Esophagus squamous epithelium (tissue), 5 donors: Measurements from ENCODE around the gene TMEM11. TPM values are rescaled to one million over a fixed set of nuclear protein-coding genes. Genes with fewer than 3 reads are reported as not detected.

Experiments
- DNase-seq: peaks from one replicate; lab custom pipeline; 2025; lab: John Stamatoyannopoulos, UW
- H3K27ac ChIP-seq, 4 donors: fragments of 200-600 bp; sonication (generic); one replicate each; pipeline ENCODE4 v1.5.1; 2016 to 2019; ENCODE audit warnings: mild to moderate bottlenecking in 1 of 4
- H3K27me3 ChIP-seq, 4 donors: fragments of 200-600 bp; sonication (generic); 1 replicate in 3 of 4; 2 replicates in 1 of 4; pipeline versions ENCODE4 v1.5.1 to v1.6.0; 2017 to 2021; ENCODE audit warnings: antibody characterized with exemption in 1 of 4
- H3K36me3 ChIP-seq, 3 donors: fragments of 200-600 bp; sonication (generic); one replicate each; pipeline ENCODE4 v1.5.1; 2016 to 2019
- H3K4me1 ChIP-seq, 3 donors: fragments of 200-600 bp; sonication (generic); one replicate each; pipeline ENCODE4 v1.5.1; 2017 to 2019
- H3K4me3 ChIP-seq, 4 donors: fragments of 200-600 bp; sonication (generic); 1 replicate in 3 of 4; 2 replicates in 1 of 4; pipeline ENCODE4 v1.5.1; 2016 to 2019; ENCODE audit warnings: mild to moderate bottlenecking in 2 of 4, moderate library complexity in 1 of 4
- H3K9me3 ChIP-seq, 3 donors: fragments of 200-600 bp; sonication (generic); one replicate each; pipeline ENCODE4 v1.5.1; 2016 to 2019
- CTCF ChIP-seq, 6 experiments: fragments of 450-650 bp in 4 of 6; fragments of 200-600 bp in 2 of 6; sonication (generic) in 2 of 6; IDR thresholded peaks; one replicate each; pipeline ENCODE4 v1.5.1; 2016 to 2019; ENCODE audit warnings: antibody characterized with exemption in 6 of 6, mild to moderate bottlenecking in 4 of 6, moderate library complexity in 4 of 6
- POLR2A ChIP-seq, 4 donors: fragments of 450-650 bp; IDR thresholded peaks; one replicate each; pipeline ENCODE4 v1.6.1; 2017; ENCODE audit warnings: antibody characterized with exemption in 4 of 4, mild to moderate bottlenecking in 4 of 4, moderate library complexity in 3 of 4
- WGBS, 2 donors: methylation state at CpG; one replicate each; pipeline ENCODE4 v1.1.5; 2018; 5-methylcytosine and 5-hydroxymethylcytosine counted together
- intact Hi-C: fragments of 100-400 bp; cut with DNase I; formaldehyde crosslinking; loops from one replicate; pipeline ENCODE4 v1.15.0; 2022
- total RNA-seq, 4 donors: library from RNA; depleted of rRNA; stranded (reverse); fragments of >200 nt; gene quantifications; one replicate each; pipeline ENCODE4 v1.1.0, GENCODE V29; 2016
- donor health status: DM: yes; HTN: yes; CAD: no.

The TMEM11 gene
- total RNA-seq, 4 donors from 2014 or later: 17.8 to 29.0 (median 20.2) TPM

GRCh38 chr17:21183468-21183867, 30.5 kb downstream of the TMEM11 start:
- H3K27me3 ChIP-seq: no peaks in the 10 kb centered on the region
- no peak for TF ChIP-seq CTCF (IDR thresholded peaks at IDR 0.05)
- no peak for TF ChIP-seq POLR2A (IDR thresholded peaks at IDR 0.05)
- intact Hi-C loops: no loop called here
- WGBS, 2 donors: 71 to 79% methylated on average over 5 of the region's 5 CpGs
- no peaks in the 10 kb centered on the region for H3K9me3 ChIP-seq
- peaks cover 8 to 74% (median 13%) of the 10 kb centered on the region in 3 donors for H3K36me3 ChIP-seq
- H3K4me3 ChIP-seq: no peak overlapping the region
- no peak for DNase-seq
- H3K27ac ChIP-seq: no peak overlapping the region
- no peaks in the 10 kb centered on the region for H3K4me1 ChIP-seq

- TF ChIP-seq POLR2A (IDR thresholded peaks at IDR 0.05) (no peak), CTCF (IDR thresholded peaks at IDR 0.05) (no peak)
- WGBS, 2 donors: 91 to 93% methylated on average over 12 to 13 of the region's 13 CpGs
- H3K4me1 ChIP-seq: no peaks in the 10 kb centered on the region
- H3K27ac ChIP-seq: no peak overlapping the region
- no peak overlapping the region for H3K4me3 ChIP-seq
- intact Hi-C loops: no loop called here
- H3K27me3 ChIP-seq: no peaks in the 10 kb centered on the region
- DNase-seq: no peak
- H3K36me3 ChIP-seq: peaks cover 0 to 55% (median 5%) of the 10 kb centered on the region in 3 donors
- H3K9me3 ChIP-seq: no peaks in the 10 kb centered on the region
These were observed 35.9 kb downstream of the TMEM11 start for GRCh38 chr17:21177854-21178600.

GRCh38 chr17:21177401-21177800, 36.6 kb downstream of the TMEM11 start:
- Histone ChIP-seq H3K27me3 (no peaks in the 10 kb centered on the region), H3K4me3 (no peak overlapping the region), H3K4me1 (no peaks in the 10 kb centered on the region), H3K36me3 (peaks cover 0 to 61% (median 5%) of the 10 kb centered on the region in 3 donors), H3K9me3 (no peaks in the 10 kb centered on the region), H3K27ac (no peak overlapping the region)
- intact Hi-C loops: no loop called here
- TF ChIP-seq POLR2A (IDR thresholded peaks at IDR 0.05) (no peak), CTCF (IDR thresholded peaks at IDR 0.05) (no peak)
- no peak for DNase-seq
- 94 to 95% methylated on average over 7 of the region's 8 CpGs for WGBS, 2 donors

- WGBS, 2 donors: 84 to 89% methylated on average over 7 to 11 of the region's 12 CpGs
- no peak for DNase-seq
These were observed 37.1 kb downstream of the TMEM11 start for GRCh38 chr17:21176773-21177395.

More at GRCh38 chr17:21176773-21177395, 37.1 kb downstream of the TMEM11 start:
- H3K4me1 ChIP-seq: no peaks in the 10 kb centered on the region
- TF ChIP-seq POLR2A (IDR thresholded peaks at IDR 0.05) (no peak), CTCF (IDR thresholded peaks at IDR 0.05) (no peak)
- H3K36me3 ChIP-seq: peaks cover 0 to 66% (median 5%) of the 10 kb centered on the region in 3 donors
- no peaks in the 10 kb centered on the region for H3K27me3 ChIP-seq
- no peak overlapping the region for H3K4me3 ChIP-seq
- H3K9me3 ChIP-seq: no peaks in the 10 kb centered on the region
- no peak overlapping the region for H3K27ac ChIP-seq
- intact Hi-C loops: no loop called here
